ENCODE results near the gene URB1.
"Not testable (repeated sequence)": the region's sequence is repeated elsewhere in the genome, so short reads cannot be mapped to it uniquely, and the experiment has no call there.

The URB1 gene

DNA sequence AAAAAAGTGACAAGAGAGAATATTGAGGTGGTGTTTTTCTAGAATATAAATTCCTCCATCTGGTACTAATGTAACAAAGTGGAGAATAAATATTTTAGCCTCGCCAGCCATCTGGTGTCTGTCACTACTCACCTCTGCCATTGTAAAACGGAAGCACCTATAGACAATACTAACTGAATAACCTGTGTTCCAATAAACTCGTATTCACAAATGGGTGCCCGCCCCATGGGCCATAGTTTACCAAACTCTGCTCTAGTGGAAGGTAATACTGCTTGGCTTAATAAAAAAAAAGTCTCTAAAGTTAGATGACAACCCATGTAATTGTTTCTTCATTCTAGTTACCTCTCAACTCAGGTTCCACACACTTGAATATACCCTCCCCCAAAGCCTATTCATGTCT is 122.1 kb downstream of the URB1 start:
- no peak for DNase-seq

DNA sequence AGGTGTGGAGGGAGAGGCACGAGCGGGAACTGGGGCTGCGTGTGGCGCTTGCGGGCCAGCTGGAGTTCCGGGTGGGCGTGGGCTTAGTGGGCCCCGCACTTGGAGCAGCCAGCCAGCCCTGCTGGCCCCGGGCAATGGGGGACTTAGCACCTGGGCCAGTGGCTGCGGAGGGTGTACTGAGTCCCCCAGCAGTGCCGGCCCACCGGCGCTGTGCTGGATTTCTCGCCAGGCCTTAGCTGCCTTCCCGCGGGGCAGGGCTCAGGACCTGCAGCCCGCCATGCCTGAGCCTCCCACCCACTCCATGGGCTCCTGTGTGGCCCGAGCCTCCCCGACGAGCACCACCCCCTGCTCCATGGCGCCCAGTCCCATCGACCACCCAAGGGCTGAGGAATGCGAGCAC is 127.5 kb downstream of the URB1 start:
- not testable (repeated sequence) for DNase-seq

DNA sequence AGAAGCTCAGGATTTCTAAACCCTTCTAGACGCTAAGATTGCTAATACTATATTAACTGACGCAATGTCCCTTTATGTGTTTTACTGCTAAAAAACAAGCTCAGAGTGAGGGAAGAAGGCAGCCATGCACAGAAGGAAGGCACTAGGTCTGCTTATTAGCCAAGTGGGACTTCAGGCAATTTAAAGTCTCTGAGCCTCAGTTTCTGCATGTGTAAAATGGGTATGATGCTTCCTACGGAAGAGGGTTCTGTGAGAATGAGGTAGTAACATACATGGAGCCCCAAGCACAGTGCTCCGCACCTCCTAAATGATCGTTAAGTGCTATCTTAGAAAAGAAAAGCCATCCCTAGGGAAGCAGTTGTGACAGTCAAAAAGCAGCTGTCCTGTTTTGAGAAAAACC is 130.9 kb downstream of the URB1 start:
- DNase-seq: no peak
